Ishikawa (cell line): Measurements from ENCODE around the gene CRYAA.

Experiments used
- EGR1 ChIP-seq: IDR thresholded peaks from 2 replicates; pipeline ENCODE4 v1.6.1; 2012
- EP300 ChIP-seq: IDR thresholded peaks from 2 replicates; pipeline ENCODE4 v1.6.1; 2012; ENCODE audit warnings: borderline replicate concordance
- FOXM1 ChIP-seq: IDR thresholded peaks from 2 replicates; pipeline ENCODE4 v1.6.1; 2012; ENCODE audit warnings: low read depth, borderline replicate concordance
- TEAD4 ChIP-seq: IDR thresholded peaks from 2 replicates; pipeline ENCODE4 v1.6.1; 2012
- YY1 ChIP-seq: IDR thresholded peaks from 2 replicates; pipeline ENCODE4 v1.6.1; 2012; ENCODE audit warnings: low read depth
- ZBTB7A ChIP-seq: IDR thresholded peaks from 2 replicates; pipeline ENCODE4 v1.6.1; 2012; ENCODE audit warnings: low read depth
- TF ChIP-seq, protein P1 (sequence below): IDR thresholded peaks from 2 replicates; pipeline ENCODE4 v1.6.1; 2012
- TF ChIP-seq, protein P2 (sequence below): IDR thresholded peaks from 2 replicates; pipeline ENCODE4 v1.6.1; 2012; ENCODE audit warnings: low read depth, mild to moderate bottlenecking

DNA sequence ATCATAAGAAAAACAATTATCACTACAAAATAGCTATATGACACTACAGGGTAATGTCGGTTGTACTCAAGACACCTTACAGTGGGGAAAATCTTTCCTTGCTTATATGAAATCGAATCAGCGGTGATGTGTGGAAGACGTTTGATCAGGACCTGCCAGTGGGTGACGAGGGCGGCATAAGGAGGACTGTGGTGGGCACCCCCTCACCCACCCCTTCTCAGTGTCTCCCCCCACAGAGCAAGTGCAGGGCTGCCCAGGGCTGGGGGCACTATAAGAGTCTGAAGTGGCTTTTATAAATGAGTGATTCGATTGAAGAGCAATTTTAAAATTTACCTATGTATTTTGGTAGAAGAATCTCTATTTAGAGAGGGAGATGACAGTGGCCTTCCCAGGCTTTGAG, 35.8 kb downstream of the CRYAA start:
- no peak for TF ChIP-seq FOXM1
- TF ChIP-seq, protein P1, sequence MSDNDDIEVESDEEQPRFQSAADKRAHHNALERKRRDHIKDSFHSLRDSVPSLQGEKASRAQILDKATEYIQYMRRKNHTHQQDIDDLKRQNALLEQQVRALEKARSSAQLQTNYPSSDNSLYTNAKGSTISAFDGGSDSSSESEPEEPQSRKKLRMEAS: no peak
- no peak for TF ChIP-seq EP300
- TF ChIP-seq, protein P2, sequence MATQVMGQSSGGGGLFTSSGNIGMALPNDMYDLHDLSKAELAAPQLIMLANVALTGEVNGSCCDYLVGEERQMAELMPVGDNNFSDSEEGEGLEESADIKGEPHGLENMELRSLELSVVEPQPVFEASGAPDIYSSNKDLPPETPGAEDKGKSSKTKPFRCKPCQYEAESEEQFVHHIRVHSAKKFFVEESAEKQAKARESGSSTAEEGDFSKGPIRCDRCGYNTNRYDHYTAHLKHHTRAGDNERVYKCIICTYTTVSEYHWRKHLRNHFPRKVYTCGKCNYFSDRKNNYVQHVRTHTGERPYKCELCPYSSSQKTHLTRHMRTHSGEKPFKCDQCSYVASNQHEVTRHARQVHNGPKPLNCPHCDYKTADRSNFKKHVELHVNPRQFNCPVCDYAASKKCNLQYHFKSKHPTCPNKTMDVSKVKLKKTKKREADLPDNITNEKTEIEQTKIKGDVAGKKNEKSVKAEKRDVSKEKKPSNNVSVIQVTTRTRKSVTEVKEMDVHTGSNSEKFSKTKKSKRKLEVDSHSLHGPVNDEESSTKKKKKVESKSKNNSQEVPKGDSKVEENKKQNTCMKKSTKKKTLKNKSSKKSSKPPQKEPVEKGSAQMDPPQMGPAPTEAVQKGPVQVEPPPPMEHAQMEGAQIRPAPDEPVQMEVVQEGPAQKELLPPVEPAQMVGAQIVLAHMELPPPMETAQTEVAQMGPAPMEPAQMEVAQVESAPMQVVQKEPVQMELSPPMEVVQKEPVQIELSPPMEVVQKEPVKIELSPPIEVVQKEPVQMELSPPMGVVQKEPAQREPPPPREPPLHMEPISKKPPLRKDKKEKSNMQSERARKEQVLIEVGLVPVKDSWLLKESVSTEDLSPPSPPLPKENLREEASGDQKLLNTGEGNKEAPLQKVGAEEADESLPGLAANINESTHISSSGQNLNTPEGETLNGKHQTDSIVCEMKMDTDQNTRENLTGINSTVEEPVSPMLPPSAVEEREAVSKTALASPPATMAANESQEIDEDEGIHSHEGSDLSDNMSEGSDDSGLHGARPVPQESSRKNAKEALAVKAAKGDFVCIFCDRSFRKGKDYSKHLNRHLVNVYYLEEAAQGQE: no peak
- no peak for TF ChIP-seq YY1
- TF ChIP-seq EGR1: no peak
- no peak for TF ChIP-seq TEAD4
- no peak for TF ChIP-seq ZBTB7A
